ENCODE measurements around the gene C12orf50.

DNA sequence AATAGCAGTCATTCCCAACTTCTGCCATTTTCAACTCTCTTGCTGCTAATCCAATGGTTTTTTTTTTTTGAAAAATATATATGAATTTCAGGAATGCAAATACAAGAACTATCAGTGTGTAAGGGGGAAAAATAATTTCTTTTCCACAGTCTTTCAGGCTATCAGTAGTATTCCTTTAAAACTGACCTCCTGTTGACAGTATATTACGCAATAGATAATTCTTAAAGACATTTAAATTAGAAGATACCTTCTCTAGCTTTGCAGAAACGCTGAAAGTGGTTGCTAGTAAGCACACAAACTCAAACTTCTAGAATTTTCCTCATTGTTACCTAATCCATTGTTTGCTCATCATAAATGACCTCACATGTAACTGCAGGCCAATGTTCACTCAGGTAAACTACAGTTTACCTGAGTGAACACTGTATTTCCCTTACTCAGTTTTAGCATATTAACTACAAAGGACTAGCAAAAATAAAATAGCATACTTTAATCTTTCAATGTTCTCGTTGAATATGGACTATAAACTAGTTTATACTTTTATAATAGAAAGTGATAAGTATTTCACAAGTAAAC lies at the start of gene C12orf50:
- TF ChIP-seq CTCF (IDR thresholded peaks at IDR 0.05): no peak
- no peak for TF ChIP-seq POLR2A (IDR thresholded peaks at IDR 0.05)
- no peak for TF ChIP-seq POLR2AphosphoS5 (IDR thresholded peaks at IDR 0.05; ENCODE audit: insufficient read depth in 1 of 2, low read depth in 1 of 2)

Data from vagina (tissue), 2 donors.